Measurements from ENCODE around the gene LRRC36. TPM values are rescaled to one million over a fixed set of nuclear protein-coding genes. Genes with fewer than 3 reads are reported as not detected.

The LRRC36 gene
- total and polyA plus RNA-seq, 2 of the 13 experiments (the other 11 are each of a cell fraction or from before 2014, with no cell fraction given), result 0.12 to 0.15 TPM

GRCh38 chr16:67415872-67416793 lies 89.5 kb downstream of the LRRC36 start, which contains the start of gene ZDHHC1 (continued):
- TF ChIP-seq NKX3-1 (CRISPR knock-in tag; IDR thresholded peaks at IDR 0.05) (peak; percentile 89), ZNF780A (CRISPR knock-in tag; IDR thresholded peaks at IDR 0.05) (no peak), PHF20 (CRISPR knock-in tag; IDR thresholded peaks at IDR 0.05) (peak; percentile 63), CREB3 (CRISPR knock-in tag; IDR thresholded peaks at IDR 0.05) (no peak), ZNF451 (CRISPR knock-in tag; IDR thresholded peaks at IDR 0.05) (peak; percentile 83; the same call in 1 of the 2 replicates), ZNF850 (CRISPR knock-in tag; conservative IDR thresholded peaks at IDR 0.05) (0 out of 2 replicates have a peak, but pooled peaks have one; percentile 49), HNF1A (IDR thresholded peaks at IDR 0.05; ENCODE audit: low read depth) (no peak), HNF1A (CRISPR knock-in tag; IDR thresholded peaks at IDR 0.05; ENCODE audit: borderline replicate concordance) (0 out of 2 replicates have a peak, but pooled peaks have one; percentile 20), NRL (CRISPR knock-in tag; IDR thresholded peaks at IDR 0.05; ENCODE audit: borderline replicate concordance) (peak; percentile 47; the same call in 1 of the 2 replicates), ATF7 (IDR thresholded peaks at IDR 0.05) (no peak), ATF7 (CRISPR knock-in tag; IDR thresholded peaks at IDR 0.05) (peak; percentile 28; the same call in 1 of the 2 replicates), ZEB1 (IDR thresholded peaks at IDR 0.05; ENCODE audit: insufficient replicate concordance, low read depth) (no peak), SMAD9 (CRISPR knock-in tag; IDR thresholded peaks at IDR 0.05) (no peak), REPIN1 (CRISPR knock-in tag; IDR thresholded peaks at IDR 0.05; ENCODE audit: borderline replicate concordance, low read depth) (peak; percentile 44; the same call in 1 of the 2 replicates), ZSCAN29 (CRISPR knock-in tag; conservative IDR thresholded peaks at IDR 0.05) (no peak), U2AF2 (IDR thresholded peaks at IDR 0.05; ENCODE audit: low read depth, low read length) (no peak), SRF (IDR thresholded peaks at IDR 0.05; ENCODE audit: low read depth, low read length) (no peak)
- TF ChIP-seq, protein P1, sequence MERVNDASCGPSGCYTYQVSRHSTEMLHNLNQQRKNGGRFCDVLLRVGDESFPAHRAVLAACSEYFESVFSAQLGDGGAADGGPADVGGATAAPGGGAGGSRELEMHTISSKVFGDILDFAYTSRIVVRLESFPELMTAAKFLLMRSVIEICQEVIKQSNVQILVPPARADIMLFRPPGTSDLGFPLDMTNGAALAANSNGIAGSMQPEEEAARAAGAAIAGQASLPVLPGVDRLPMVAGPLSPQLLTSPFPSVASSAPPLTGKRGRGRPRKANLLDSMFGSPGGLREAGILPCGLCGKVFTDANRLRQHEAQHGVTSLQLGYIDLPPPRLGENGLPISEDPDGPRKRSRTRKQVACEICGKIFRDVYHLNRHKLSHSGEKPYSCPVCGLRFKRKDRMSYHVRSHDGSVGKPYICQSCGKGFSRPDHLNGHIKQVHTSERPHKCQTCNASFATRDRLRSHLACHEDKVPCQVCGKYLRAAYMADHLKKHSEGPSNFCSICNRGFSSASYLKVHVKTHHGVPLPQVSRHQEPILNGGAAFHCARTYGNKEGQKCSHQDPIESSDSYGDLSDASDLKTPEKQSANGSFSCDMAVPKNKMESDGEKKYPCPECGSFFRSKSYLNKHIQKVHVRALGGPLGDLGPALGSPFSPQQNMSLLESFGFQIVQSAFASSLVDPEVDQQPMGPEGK (CRISPR knock-in tag; IDR thresholded peaks at IDR 0.05), result peak; percentile 73
- TF ChIP-seq, protein P2, sequence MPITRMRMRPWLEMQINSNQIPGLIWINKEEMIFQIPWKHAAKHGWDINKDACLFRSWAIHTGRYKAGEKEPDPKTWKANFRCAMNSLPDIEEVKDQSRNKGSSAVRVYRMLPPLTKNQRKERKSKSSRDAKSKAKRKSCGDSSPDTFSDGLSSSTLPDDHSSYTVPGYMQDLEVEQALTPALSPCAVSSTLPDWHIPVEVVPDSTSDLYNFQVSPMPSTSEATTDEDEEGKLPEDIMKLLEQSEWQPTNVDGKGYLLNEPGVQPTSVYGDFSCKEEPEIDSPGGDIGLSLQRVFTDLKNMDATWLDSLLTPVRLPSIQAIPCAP (CRISPR knock-in tag; IDR thresholded peaks at IDR 0.05; ENCODE audit: low read depth), result no peak
- TF ChIP-seq, protein P3, sequence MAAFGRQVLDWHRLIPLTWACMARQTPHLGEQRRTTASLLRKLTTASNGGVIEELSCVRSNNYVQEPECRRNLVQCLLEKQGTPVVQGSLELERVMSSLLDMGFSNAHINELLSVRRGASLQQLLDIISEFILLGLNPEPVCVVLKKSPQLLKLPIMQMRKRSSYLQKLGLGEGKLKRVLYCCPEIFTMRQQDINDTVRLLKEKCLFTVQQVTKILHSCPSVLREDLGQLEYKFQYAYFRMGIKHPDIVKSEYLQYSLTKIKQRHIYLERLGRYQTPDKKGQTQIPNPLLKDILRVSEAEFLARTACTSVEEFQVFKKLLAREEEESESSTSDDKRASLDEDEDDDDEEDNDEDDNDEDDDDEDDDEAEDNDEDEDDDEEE (CRISPR knock-in tag; IDR thresholded peaks at IDR 0.05), result peak; percentile 71; the same call in 1 of the 2 replicates
